ENCODE measurements around the gene CFAP99. TPM values are rescaled to one million over a fixed set of nuclear protein-coding genes. Genes with fewer than 3 reads are reported as not detected.

The CFAP99 gene
- total and polyA plus RNA-seq, 9 of the 15 experiments (the other 6 are each of a cell fraction or from before 2014, with no cell fraction given): 0.07 to 0.18 (median 0.09) TPM; not detected in 6

GRCh38 chr4:2462218-2462991, 43.6 kb downstream of the CFAP99 start (continued):
- TF ChIP-seq HDAC3 (IDR thresholded peaks at IDR 0.05; ENCODE audit: borderline replicate concordance, partially characterized antibody) (no peak), PURB (CRISPR knock-in tag; IDR thresholded peaks at IDR 0.05; ENCODE audit: low read depth) (no peak), SMARCE1 (IDR thresholded peaks at IDR 0.05) (no peak), HDGF (IDR thresholded peaks at IDR 0.05) (no peak), HIVEP1 (CRISPR knock-in tag; IDR thresholded peaks at IDR 0.05) (no peak), POLR2G (IDR thresholded peaks at IDR 0.05; ENCODE audit: low read depth, low read length) (peak; percentile 74), ZNF449 (CRISPR knock-in tag; IDR thresholded peaks at IDR 0.05) (no peak), ZNF282 (CRISPR knock-in tag; IDR thresholded peaks at IDR 0.05) (peak; percentile 93; the same call in 1 of the 2 replicates), ZNF311 (CRISPR knock-in tag; IDR thresholded peaks at IDR 0.05) (no peak), RFX7 (CRISPR knock-in tag; IDR thresholded peaks at IDR 0.05) (no peak), ZNF174 (CRISPR knock-in tag; IDR thresholded peaks at IDR 0.05) (no peak), ZNF124 (CRISPR knock-in tag; IDR thresholded peaks at IDR 0.05) (0 out of 2 replicates have a peak, but pooled peaks have one; percentile 37), NFRKB (IDR thresholded peaks at IDR 0.05; ENCODE audit: low read depth) (no peak), E4F1 (CRISPR knock-in tag; IDR thresholded peaks at IDR 0.05; ENCODE audit: borderline replicate concordance) (no peak), UBTF (IDR thresholded peaks at IDR 0.05; ENCODE audit: borderline replicate concordance in 1 of 2, low read depth in 2 of 2, low read length in 2 of 2) (peak; percentile 64 to 93; a peak in 2 of 4 replicates), RCOR1 (IDR thresholded peaks at IDR 0.05; ENCODE audit: borderline replicate concordance in 1 of 2, low read depth in 2 of 2, low read length in 2 of 2) (no peak), SAFB2 (IDR thresholded peaks at IDR 0.05; ENCODE audit: borderline replicate concordance, low read depth, low read length, severe bottlenecking) (no peak)
- TF ChIP-seq, protein P1, sequence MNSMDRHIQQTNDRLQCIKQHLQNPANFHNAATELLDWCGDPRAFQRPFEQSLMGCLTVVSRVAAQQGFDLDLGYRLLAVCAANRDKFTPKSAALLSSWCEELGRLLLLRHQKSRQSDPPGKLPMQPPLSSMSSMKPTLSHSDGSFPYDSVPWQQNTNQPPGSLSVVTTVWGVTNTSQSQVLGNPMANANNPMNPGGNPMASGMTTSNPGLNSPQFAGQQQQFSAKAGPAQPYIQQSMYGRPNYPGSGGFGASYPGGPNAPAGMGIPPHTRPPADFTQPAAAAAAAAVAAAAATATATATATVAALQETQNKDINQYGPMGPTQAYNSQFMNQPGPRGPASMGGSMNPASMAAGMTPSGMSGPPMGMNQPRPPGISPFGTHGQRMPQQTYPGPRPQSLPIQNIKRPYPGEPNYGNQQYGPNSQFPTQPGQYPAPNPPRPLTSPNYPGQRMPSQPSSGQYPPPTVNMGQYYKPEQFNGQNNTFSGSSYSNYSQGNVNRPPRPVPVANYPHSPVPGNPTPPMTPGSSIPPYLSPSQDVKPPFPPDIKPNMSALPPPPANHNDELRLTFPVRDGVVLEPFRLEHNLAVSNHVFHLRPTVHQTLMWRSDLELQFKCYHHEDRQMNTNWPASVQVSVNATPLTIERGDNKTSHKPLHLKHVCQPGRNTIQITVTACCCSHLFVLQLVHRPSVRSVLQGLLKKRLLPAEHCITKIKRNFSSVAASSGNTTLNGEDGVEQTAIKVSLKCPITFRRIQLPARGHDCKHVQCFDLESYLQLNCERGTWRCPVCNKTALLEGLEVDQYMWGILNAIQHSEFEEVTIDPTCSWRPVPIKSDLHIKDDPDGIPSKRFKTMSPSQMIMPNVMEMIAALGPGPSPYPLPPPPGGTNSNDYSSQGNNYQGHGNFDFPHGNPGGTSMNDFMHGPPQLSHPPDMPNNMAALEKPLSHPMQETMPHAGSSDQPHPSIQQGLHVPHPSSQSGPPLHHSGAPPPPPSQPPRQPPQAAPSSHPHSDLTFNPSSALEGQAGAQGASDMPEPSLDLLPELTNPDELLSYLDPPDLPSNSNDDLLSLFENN (IDR thresholded peaks at IDR 0.05; ENCODE audit: low read depth in 2 of 2, low read length in 2 of 2): no peak

All from K562 (cell line).